ENCODE measurements around the gene NFIX. TPM values are rescaled to one million over a fixed set of nuclear protein-coding genes. Genes with fewer than 3 reads are reported as not detected.
A peak's percentile ranks its signal among the peaks of the same experiment; 100 is the strongest.
"Not testable (repeated sequence)": the region's sequence is repeated elsewhere in the genome, so short reads cannot be mapped to it uniquely, and the experiment has no call there.

NFIX gene
- total and polyA plus RNA-seq, 7 experiments from 2014 or later = 0.41 to 7.7 (median 5.9) TPM

- no peaks in the 10 kb centered on the region for H3K36me3 Mint-ChIP-seq
- H3K36me3 ChIP-seq (ENCODE audit: control insufficient read depth in 2 of 3, insufficient read depth in 3 of 3, low read length in 3 of 3) = no peaks in the 10 kb centered on the region
- CTCF ChIA-PET = interaction anchor here (0.5 to 5.9 kb wide), 4 partner anchors 54 to 118 kb away, joined by 3 to 75 read pairs (median 24); no protein-coding TSS in a partner anchor
- POLR2A ChIA-PET = interaction anchor here (0.9 to 2.0 kb wide), 2 partner anchors 10 to 118 kb away, joined by 3 to 4 read pairs; no protein-coding TSS in a partner anchor
- no peaks in the 10 kb centered on the region for H3K27me3 ChIP-seq (ENCODE audit: control insufficient read depth in 2 of 2, insufficient read depth in 2 of 2, low read length in 2 of 2)
- peaks cover 2 to 7% (median 5%) of the 10 kb centered on the region in 7 donors for H3K4me1 Mint-ChIP-seq
- H3K27ac ChIP-seq (ENCODE audit: low read depth, low read length) = no peak overlapping the region
- DNase-seq = no peak
- H3K4me1 ChIP-seq (ENCODE audit: control insufficient read depth in 2 of 2, insufficient read depth in 2 of 2, low read length in 2 of 2) = peaks cover 0 to 3% of the 10 kb centered on the region in 2 donors
- H3K9me3 ChIP-seq (ENCODE audit: control insufficient read depth in 2 of 3, low read length in 3 of 3) = no peaks in the 10 kb centered on the region
- peaks cover 0 to 2% (median 0%) of the 10 kb centered on the region in 11 donors for H3K9me3 Mint-ChIP-seq
- H3K27ac Mint-ChIP-seq = peak overlapping the region in 1 of 9 donors; percentile 10
- intact Hi-C loops (cut with micrococcal nuclease) = loop anchor here (5.0 kb wide), 2 partner anchors 302 to 612 kb away; no protein-coding TSS in a partner anchor
- no peak for ATAC-seq
- peaks cover 7 to 20% (median 16%) of the 10 kb centered on the region in 5 donors for H3K27me3 Mint-ChIP-seq
- no peak overlapping the region for H3K4me3 ChIP-seq (ENCODE audit: low read length)
- H3K4me3 Mint-ChIP-seq = no peak overlapping the region
These were observed 20.0 kb upstream of the NFIX start for GRCh38 chr19:12975221-12975741.

- H3K4me3 ChIP-seq (ENCODE audit: low read length); H3K9me3 Mint-ChIP-seq; DNase-seq; H3K4me1 ChIP-seq (ENCODE audit: control insufficient read depth in 2 of 2, insufficient read depth in 2 of 2, low read length in 2 of 2); H3K27ac ChIP-seq (ENCODE audit: low read depth, low read length); POLR2A ChIA-PET; H3K4me1 Mint-ChIP-seq; H3K9me3 ChIP-seq (ENCODE audit: control insufficient read depth in 2 of 3, low read length in 3 of 3); H3K36me3 Mint-ChIP-seq; H3K27me3 ChIP-seq (ENCODE audit: control insufficient read depth in 2 of 2, insufficient read depth in 2 of 2, low read length in 2 of 2); ATAC-seq; H3K36me3 ChIP-seq (ENCODE audit: control insufficient read depth in 2 of 3, insufficient read depth in 3 of 3, low read length in 3 of 3); H3K4me3 Mint-ChIP-seq; H3K27ac Mint-ChIP-seq: not testable (repeated sequence)
- H3K27me3 Mint-ChIP-seq = peaks cover 7 to 21% (median 16%) of the 10 kb centered on the region in 5 donors
- intact Hi-C loops (cut with micrococcal nuclease) = loop anchor here (5.0 kb wide), 2 partner anchors 301 to 611 kb away; no protein-coding TSS in a partner anchor
- CTCF ChIA-PET = interaction anchor here (0.7 to 5.9 kb wide), 11 partner anchors 8 to 614 kb away, joined by 3 to 75 read pairs (median 4); no protein-coding TSS in a partner anchor
These were observed 19.2 kb upstream of the NFIX start for GRCh38 chr19:12976109-12976508.

GRCh38 chr19:12979974-12980373, 15.3 kb upstream of the NFIX start:
- Histone ChIP-seq H3K4me3 (ENCODE audit: low read length) (no peak overlapping the region), H3K4me1 (ENCODE audit: control insufficient read depth in 2 of 2, insufficient read depth in 2 of 2, low read length in 2 of 2) (peaks cover 6 to 19% of the 10 kb centered on the region in 2 donors), H3K9me3 (ENCODE audit: control insufficient read depth in 2 of 3, low read length in 3 of 3) (no peaks in the 10 kb centered on the region), H3K36me3 (ENCODE audit: control insufficient read depth in 2 of 3, insufficient read depth in 3 of 3, low read length in 3 of 3) (no peaks in the 10 kb centered on the region), H3K27ac (ENCODE audit: low read depth, low read length) (no peak overlapping the region), H3K27me3 (ENCODE audit: control insufficient read depth in 2 of 2, insufficient read depth in 2 of 2, low read length in 2 of 2) (no peaks in the 10 kb centered on the region)
- peaks cover 2 to 7% (median 5%) of the 10 kb centered on the region in 7 donors for H3K4me1 Mint-ChIP-seq
- DNase-seq (no peak), ATAC-seq (no peak)
- H3K36me3 Mint-ChIP-seq = no peaks in the 10 kb centered on the region
- intact Hi-C loops (cut with micrococcal nuclease) = loop anchor here (2.0 to 5.0 kb wide), 3 partner anchors 283 to 607 kb away; no protein-coding TSS in a partner anchor
- peaks cover 0 to 2% (median 0%) of the 10 kb centered on the region in 11 donors for H3K9me3 Mint-ChIP-seq
- CTCF ChIA-PET = interaction anchor here (0.6 to 5.9 kb wide), 5 partner anchors 82 to 683 kb away, joined by 3 to 75 read pairs (median 5); partner anchors contain the start of genes IER2 and STX10
- H3K27ac Mint-ChIP-seq = no peak overlapping the region
- H3K27me3 Mint-ChIP-seq = peaks cover 4 to 21% (median 16%) of the 10 kb centered on the region in 5 donors
- no peak overlapping the region for H3K4me3 Mint-ChIP-seq
- POLR2A ChIA-PET = interaction anchor here (0.6 to 1.4 kb wide), 4 partner anchors 107 to 137 kb away, joined by 3 to 4 read pairs (median 3); no protein-coding TSS in a partner anchor

GRCh38 chr19:12982648-12983047, 12.6 kb upstream of the NFIX start:
- Mint-ChIP-seq H3K27ac (no peak overlapping the region), H3K4me3 (no peak overlapping the region), H3K4me1 (peaks cover 2 to 13% (median 4%) of the 10 kb centered on the region in 7 donors), H3K36me3 (no peaks in the 10 kb centered on the region), H3K9me3 (peaks cover 0 to 2% (median 0%) of the 10 kb centered on the region in 11 donors), H3K27me3 (peaks cover 2 to 17% (median 6%) of the 10 kb centered on the region in 5 donors)
- peaks cover 6 to 19% of the 10 kb centered on the region in 2 donors for H3K4me1 ChIP-seq (ENCODE audit: control insufficient read depth in 2 of 2, insufficient read depth in 2 of 2, low read length in 2 of 2)
- no peak for DNase-seq
- ChIA-PET CTCF (no interaction called here), POLR2A (interaction anchor here (0.9 to 1.1 kb wide), 2 partner anchors 113 to 169 kb away, joined by 3 read pairs; no protein-coding TSS in a partner anchor)
- intact Hi-C loops (cut with micrococcal nuclease) = loop anchor here (1.0 to 2.0 kb wide), 4 partner anchors 48 to 111 kb away; no protein-coding TSS in a partner anchor
- H3K9me3 ChIP-seq (ENCODE audit: control insufficient read depth in 2 of 3, low read length in 3 of 3) = no peaks in the 10 kb centered on the region
- H3K36me3 ChIP-seq (ENCODE audit: control insufficient read depth in 2 of 3, insufficient read depth in 3 of 3, low read length in 3 of 3) = no peaks in the 10 kb centered on the region
- no peak for ATAC-seq
- H3K27me3 ChIP-seq (ENCODE audit: control insufficient read depth in 2 of 2, insufficient read depth in 2 of 2, low read length in 2 of 2) = no peaks in the 10 kb centered on the region
- no peak overlapping the region for H3K27ac ChIP-seq (ENCODE audit: low read depth, low read length)
- no peak overlapping the region for H3K4me3 ChIP-seq (ENCODE audit: low read length)

- DNase-seq (no peak), ATAC-seq (no peak)
- POLR2A ChIA-PET = interaction anchor here (1.1 kb wide), 1 partner anchor 113 kb away, joined by 3 read pairs; no protein-coding TSS in a partner anchor
- Histone ChIP-seq H3K27ac (ENCODE audit: low read depth, low read length) (peak overlapping the region; percentile 32), H3K9me3 (ENCODE audit: control insufficient read depth in 2 of 3, low read length in 3 of 3) (no peaks in the 10 kb centered on the region), H3K4me1 (ENCODE audit: control insufficient read depth in 2 of 2, insufficient read depth in 2 of 2, low read length in 2 of 2) (peaks cover 6 to 16% of the 10 kb centered on the region in 2 donors), H3K27me3 (ENCODE audit: control insufficient read depth in 2 of 2, insufficient read depth in 2 of 2, low read length in 2 of 2) (no peaks in the 10 kb centered on the region), H3K4me3 (ENCODE audit: low read length) (no peak overlapping the region), H3K36me3 (ENCODE audit: control insufficient read depth in 2 of 3, insufficient read depth in 3 of 3, low read length in 3 of 3) (no peaks in the 10 kb centered on the region)
- H3K36me3 Mint-ChIP-seq = no peaks in the 10 kb centered on the region
- peaks cover 0 to 9% (median 0%) of the 10 kb centered on the region in 7 donors for H3K4me1 Mint-ChIP-seq
- peaks cover 0 to 13% (median 2%) of the 10 kb centered on the region in 5 donors for H3K27me3 Mint-ChIP-seq
- peaks cover 0 to 2% (median 0%) of the 10 kb centered on the region in 11 donors for H3K9me3 Mint-ChIP-seq
- H3K27ac Mint-ChIP-seq = no peak overlapping the region
- CTCF ChIA-PET = interaction anchor here (1.0 kb wide), 1 partner anchor 74 kb away, joined by 3 read pairs; no protein-coding TSS in a partner anchor
- intact Hi-C loops (cut with micrococcal nuclease) = loop anchor here (1.0 to 2.0 kb wide), 4 partner anchors 48 to 110 kb away; no protein-coding TSS in a partner anchor
- no peak overlapping the region for H3K4me3 Mint-ChIP-seq
These were observed 12.2 kb upstream of the NFIX start for GRCh38 chr19:12983091-12983490.

- Mint-ChIP-seq H3K9me3 (peaks cover 0 to 1% (median 0%) of the 10 kb centered on the region in 11 donors), H3K36me3 (no peaks in the 10 kb centered on the region), H3K27me3 (peaks cover 0 to 11% (median 0%) of the 10 kb centered on the region in 5 donors), H3K4me3 (no peak overlapping the region), H3K4me1 (peaks cover 0 to 9% (median 0%) of the 10 kb centered on the region in 7 donors), H3K27ac (no peak overlapping the region)
- CTCF ChIA-PET = interaction anchor here (0.6 to 1.4 kb wide), 4 partner anchors 10 to 74 kb away, joined by 3 to 5 read pairs (median 3); no protein-coding TSS in a partner anchor
- ATAC-seq (peak; percentile 94), DNase-seq (peak; percentile 72 to 93 (median 84))
- H3K36me3 ChIP-seq (ENCODE audit: control insufficient read depth in 2 of 3, insufficient read depth in 3 of 3, low read length in 3 of 3) = no peaks in the 10 kb centered on the region
- no peak overlapping the region for H3K4me3 ChIP-seq (ENCODE audit: low read length)
- intact Hi-C loops (cut with micrococcal nuclease) = loop anchor here (1.0 to 2.0 kb wide), 4 partner anchors 47 to 110 kb away; no protein-coding TSS in a partner anchor
- peak overlapping the region; percentile 32 for H3K27ac ChIP-seq (ENCODE audit: low read depth, low read length)
- H3K4me1 ChIP-seq (ENCODE audit: control insufficient read depth in 2 of 2, insufficient read depth in 2 of 2, low read length in 2 of 2) = peaks cover 6 to 16% of the 10 kb centered on the region in 2 donors
- no peaks in the 10 kb centered on the region for H3K9me3 ChIP-seq (ENCODE audit: control insufficient read depth in 2 of 3, low read length in 3 of 3)
- POLR2A ChIA-PET = no interaction called here
- H3K27me3 ChIP-seq (ENCODE audit: control insufficient read depth in 2 of 2, insufficient read depth in 2 of 2, low read length in 2 of 2) = no peaks in the 10 kb centered on the region
These were observed 11.6 kb upstream of the NFIX start for GRCh38 chr19:12983542-12984142.

Measured in naive thymus-derived CD4-positive, alpha-beta T cell (primary cell).